ENCODE measurements around the gene CREBL2.
"Not testable (repeated sequence)": the region's sequence is repeated elsewhere in the genome, so short reads cannot be mapped to it uniquely, and the experiment has no call there.

The CREBL2 gene

DNA sequence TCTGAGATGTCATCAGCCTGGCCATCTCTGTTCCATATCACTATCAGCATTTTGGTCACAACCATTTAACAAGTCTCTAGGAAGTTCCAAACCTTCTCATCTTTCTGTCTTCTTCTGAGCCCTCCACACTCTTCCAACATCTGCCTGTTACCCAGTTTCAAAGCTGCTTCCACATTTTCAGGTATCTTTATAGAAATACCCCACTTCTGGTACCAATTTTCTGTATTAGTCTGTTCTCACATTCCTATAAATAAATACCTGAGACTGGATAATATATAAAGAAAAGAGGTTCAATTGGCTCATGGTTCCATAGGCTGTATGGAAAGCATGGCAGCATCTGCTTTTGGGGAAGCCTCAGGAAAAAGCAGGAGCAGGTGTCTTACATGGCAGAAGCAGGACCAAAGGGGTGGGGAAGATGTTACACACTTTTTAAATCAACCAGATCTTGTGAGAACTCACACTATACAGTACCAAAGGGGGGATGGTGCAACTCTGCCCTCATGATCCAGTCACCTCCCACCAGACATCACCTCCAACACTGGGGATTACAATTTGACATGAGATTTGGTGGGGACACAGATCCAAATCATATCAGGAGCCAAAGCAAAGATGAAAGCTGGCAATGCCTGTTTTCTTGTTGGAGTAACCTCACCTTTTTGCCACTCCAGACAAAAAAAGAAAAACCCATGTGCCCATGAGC is 37.4 kb downstream of the CREBL2 start:
- TF ChIP-seq, protein P1, sequence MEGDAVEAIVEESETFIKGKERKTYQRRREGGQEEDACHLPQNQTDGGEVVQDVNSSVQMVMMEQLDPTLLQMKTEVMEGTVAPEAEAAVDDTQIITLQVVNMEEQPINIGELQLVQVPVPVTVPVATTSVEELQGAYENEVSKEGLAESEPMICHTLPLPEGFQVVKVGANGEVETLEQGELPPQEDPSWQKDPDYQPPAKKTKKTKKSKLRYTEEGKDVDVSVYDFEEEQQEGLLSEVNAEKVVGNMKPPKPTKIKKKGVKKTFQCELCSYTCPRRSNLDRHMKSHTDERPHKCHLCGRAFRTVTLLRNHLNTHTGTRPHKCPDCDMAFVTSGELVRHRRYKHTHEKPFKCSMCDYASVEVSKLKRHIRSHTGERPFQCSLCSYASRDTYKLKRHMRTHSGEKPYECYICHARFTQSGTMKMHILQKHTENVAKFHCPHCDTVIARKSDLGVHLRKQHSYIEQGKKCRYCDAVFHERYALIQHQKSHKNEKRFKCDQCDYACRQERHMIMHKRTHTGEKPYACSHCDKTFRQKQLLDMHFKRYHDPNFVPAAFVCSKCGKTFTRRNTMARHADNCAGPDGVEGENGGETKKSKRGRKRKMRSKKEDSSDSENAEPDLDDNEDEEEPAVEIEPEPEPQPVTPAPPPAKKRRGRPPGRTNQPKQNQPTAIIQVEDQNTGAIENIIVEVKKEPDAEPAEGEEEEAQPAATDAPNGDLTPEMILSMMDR (IDR thresholded peaks at IDR 0.05; ENCODE audit: low read depth, low read length, missing control alignments) = no peak

GRCh38 chr12:12651752-12652151 is 40.1 kb downstream of the CREBL2 start:
- H3K4me3 ChIP-seq (replicated peaks; ENCODE audit: low read depth, low read length) = no peak overlapping the region
- TF ChIP-seq, protein P1 (IDR thresholded peaks at IDR 0.05; ENCODE audit: low read depth, low read length, missing control alignments) = no peak
- DNase-seq (ENCODE audit: extremely low read depth, low read depth) = no peak

More for the DNA sequence above, 37.4 kb downstream of the CREBL2 start:
- no peak overlapping the region for H3K4me3 ChIP-seq (replicated peaks; ENCODE audit: low read depth, low read length)
- DNase-seq (ENCODE audit: extremely low read depth, low read depth) = no peak

GRCh38 chr12:12652704-12653103 is 41.0 kb downstream of the CREBL2 start:
- not testable (repeated sequence) for DNase-seq (ENCODE audit: extremely low read depth, low read depth); H3K4me3 ChIP-seq (replicated peaks; ENCODE audit: low read depth, low read length)

- TF ChIP-seq, protein P1 (IDR thresholded peaks at IDR 0.05; ENCODE audit: low read depth, low read length, missing control alignments) = no peak
- no peak for DNase-seq (ENCODE audit: extremely low read depth, low read depth)
- no peak overlapping the region for H3K4me3 ChIP-seq (replicated peaks; ENCODE audit: low read depth, low read length)
These were observed 42.2 kb downstream of the CREBL2 start for GRCh38 chr12:12653922-12654321.

DNA sequence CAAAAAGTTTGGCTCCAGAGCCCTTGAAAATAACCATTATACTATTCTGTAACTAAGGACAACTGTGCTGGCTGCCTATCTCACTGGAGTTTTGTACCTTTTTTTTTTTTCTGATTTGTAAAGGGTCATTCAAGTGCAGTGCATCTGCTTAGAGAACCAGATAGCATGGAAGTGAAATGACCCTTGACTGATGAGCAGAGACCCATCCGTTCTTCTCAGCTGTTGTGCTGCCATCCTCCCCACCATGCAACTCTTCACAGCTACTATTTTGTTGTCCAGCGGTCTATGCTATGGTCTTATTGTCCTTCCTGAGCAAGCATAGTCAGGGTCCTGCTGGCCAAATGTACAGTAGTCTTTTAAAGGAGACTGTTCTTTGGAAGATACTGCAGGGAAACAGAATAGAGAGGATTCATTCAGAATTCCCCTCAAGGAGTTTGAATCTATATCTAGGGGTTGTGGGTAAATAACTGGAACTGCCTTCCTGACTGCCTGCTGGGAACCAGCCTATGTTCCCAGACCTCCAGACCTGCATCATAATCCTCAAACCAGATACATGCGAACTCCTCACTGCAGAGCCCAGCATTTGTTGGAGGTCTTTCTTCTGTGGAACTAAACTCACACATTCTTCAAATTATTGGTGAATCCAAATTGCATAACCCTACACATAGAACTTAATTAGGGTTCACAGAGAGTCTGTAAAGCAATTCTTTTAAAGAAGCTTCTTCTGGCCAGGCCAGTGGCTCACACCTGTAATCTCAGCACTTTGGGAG is 43.2 kb downstream of the CREBL2 start:
- TF ChIP-seq, protein P1 (IDR thresholded peaks at IDR 0.05; ENCODE audit: low read depth, low read length, missing control alignments) = no peak
- no peak for DNase-seq (ENCODE audit: extremely low read depth, low read depth)
- no peak overlapping the region for H3K4me3 ChIP-seq (replicated peaks; ENCODE audit: low read depth, low read length)

DNA sequence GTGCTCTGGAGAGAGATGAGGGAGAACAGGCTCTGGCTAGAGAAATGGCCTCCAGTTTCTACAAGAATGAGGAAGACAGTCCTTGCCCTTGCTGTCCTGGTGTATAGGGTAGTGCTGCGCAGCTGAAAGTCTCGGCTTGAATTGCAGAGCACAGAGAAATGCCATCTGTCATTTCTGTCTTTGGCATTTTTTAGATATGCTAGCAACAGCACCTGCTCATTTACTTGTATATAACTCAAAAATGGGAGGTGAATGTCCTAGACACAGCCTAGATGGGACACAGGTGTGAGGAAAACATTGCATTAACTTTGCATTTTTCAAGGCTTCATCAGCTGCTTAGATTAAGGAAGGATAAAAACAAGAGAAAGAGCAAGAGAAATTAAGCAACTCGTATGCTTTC is 48.5 kb downstream of the CREBL2 start:
- TF ChIP-seq, protein P1 (IDR thresholded peaks at IDR 0.05; ENCODE audit: low read depth, low read length, missing control alignments) = no peak
- DNase-seq (ENCODE audit: extremely low read depth, low read depth) = no peak
- no peak overlapping the region for H3K4me3 ChIP-seq (replicated peaks; ENCODE audit: low read depth, low read length)

DNA sequence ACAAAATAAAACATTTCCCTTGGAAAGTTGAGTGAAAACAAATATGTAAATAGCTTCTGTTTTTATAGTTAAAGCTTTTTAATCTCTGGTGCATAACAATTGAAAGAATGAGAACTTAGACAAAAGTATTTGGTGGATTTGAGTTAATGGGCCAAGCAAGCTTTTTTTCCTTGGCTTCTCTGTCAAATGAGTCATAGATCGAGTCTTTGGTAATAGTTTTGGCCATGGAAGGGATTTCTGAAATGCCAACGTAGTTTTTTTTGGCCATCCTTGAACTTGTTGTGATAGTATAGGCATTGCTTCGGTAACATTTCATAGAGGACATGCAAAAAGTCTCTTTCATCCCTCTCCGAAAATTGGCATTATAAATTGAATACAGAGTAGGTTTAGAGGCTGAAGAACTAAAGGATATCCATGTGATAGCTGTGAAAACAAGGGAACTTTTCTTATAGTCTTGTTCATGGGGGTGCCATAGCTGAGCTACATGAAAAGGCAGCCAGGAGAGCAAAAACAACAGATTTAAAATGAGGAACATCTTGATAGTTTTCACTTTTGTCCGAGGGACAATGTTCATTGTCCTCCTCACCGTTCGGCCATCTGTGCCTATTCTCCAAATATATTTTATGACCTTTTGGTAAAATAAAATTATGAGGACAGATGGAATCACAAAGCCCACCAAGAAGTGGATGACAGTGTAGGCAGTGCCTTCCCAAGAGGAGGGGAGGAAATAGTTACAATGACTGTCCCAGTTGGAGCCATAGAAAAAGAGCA is 49.6 kb downstream of the CREBL2 start:
- TF ChIP-seq, protein P1 (IDR thresholded peaks at IDR 0.05; ENCODE audit: low read depth, low read length, missing control alignments) = no peak

More for the DNA sequence above, 49.6 kb downstream of the CREBL2 start:
- no peak overlapping the region for H3K4me3 ChIP-seq (replicated peaks; ENCODE audit: low read depth, low read length)
- DNase-seq (ENCODE audit: extremely low read depth, low read depth) = no peak
